Activated naive CD4-positive, alpha-beta T cell (primary cell): ENCODE measurements around the gene PDE4D.

Source experiments
- DNase-seq, 4 experiments: peaks; one replicate each; lab custom pipeline; 2025; lab: John Stamatoyannopoulos, UW

Gene PDE4D

DNA sequence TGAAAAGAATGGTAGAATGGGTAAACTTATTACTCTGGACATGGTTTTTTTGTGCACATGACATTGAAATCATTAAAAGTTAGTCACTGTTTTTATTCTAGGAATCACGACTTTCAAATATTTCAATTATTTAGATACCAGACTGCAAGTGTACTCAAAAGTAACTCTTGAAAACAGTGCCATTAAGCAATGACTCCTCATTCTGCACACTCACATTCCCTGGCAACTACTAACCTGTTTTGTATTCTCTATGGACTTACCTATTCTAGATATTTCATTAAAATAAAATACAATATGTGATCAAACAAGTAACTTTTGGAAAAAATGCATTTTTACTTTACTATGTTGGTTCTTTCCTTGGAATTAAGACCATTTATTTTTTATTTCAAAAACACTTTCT is 607.0 kb downstream of the PDE4D start:
- DNase-seq: no peak

DNA sequence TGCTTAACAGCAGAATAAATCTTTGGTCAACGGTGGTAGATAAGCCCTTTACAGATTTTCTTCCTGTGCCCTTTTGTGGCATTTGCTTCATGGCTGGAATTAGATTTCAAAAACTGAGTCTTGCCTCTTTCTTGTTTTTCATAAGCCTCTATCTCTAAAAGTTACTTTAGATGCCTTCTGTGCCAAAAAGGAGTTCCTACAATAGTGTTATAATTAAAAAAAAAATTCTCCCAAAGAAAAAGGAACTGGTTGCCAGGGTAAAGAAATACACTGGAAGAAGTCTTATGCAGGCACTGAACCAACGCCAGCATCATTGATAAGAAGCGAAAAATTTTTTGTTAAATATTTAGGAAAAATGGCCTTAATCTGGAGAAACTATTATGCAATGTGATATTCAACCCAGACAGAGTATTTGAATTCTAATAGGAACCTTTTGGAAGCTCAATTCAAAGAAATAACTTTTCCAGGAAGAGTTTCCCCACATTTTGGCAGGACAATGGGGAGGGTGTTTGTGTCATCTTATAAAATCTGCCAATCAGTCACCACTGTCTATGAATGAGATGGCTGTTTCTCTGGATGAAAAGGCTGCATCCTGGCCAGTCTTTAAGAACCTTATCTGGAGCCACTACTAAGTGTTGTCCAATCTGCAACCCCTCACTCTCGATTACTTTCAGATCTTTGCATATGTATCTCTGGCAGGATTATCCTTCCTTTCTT is 608.1 kb downstream of the PDE4D start:
- DNase-seq: no peak

GRCh38 chr5:59282726-59283125 is 610.8 kb downstream of the PDE4D start:
- DNase-seq: no peak

GRCh38 chr5:59279979-59280378 is 613.5 kb downstream of the PDE4D start:
- no peak for DNase-seq

DNA sequence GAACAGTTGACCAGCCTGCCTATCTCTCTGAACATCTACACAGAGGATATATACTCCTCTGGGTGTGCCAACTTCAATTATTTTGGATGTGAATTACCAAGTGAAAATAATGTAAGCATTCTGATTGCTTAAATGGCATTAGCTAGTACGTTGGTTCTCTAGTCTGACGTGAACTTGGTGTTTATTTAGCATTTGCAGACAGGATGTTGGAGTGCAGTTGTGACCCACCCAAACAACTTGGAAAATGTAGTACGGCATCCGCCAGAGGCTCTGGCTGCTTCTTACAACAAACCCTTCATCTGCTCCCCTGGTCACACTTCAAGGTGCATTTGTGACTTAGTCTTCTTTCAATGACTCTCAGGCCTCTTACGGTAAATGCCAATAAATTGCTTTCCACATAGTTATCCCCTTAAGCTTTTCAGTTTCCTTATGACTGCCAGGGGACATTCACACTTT is 616.6 kb downstream of the PDE4D start:
- no peak for DNase-seq

DNA sequence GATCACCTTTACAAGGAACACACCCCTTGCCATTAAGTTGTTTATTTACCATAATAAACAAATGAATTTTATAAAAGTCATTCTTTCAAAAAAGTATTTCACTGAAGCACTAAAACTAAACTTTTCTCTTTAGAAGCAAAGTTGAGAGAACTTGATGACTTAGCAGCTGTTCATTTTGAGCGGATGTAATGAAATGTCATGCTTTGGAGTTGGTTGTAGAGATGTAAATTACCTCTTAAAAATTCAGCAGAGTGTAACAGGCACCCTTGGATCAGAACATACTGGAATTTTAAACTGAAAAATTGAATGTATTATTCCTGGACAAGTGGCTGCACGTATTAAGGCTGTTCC is 617.2 kb downstream of the PDE4D start:
- DNase-seq: no peak

DNA sequence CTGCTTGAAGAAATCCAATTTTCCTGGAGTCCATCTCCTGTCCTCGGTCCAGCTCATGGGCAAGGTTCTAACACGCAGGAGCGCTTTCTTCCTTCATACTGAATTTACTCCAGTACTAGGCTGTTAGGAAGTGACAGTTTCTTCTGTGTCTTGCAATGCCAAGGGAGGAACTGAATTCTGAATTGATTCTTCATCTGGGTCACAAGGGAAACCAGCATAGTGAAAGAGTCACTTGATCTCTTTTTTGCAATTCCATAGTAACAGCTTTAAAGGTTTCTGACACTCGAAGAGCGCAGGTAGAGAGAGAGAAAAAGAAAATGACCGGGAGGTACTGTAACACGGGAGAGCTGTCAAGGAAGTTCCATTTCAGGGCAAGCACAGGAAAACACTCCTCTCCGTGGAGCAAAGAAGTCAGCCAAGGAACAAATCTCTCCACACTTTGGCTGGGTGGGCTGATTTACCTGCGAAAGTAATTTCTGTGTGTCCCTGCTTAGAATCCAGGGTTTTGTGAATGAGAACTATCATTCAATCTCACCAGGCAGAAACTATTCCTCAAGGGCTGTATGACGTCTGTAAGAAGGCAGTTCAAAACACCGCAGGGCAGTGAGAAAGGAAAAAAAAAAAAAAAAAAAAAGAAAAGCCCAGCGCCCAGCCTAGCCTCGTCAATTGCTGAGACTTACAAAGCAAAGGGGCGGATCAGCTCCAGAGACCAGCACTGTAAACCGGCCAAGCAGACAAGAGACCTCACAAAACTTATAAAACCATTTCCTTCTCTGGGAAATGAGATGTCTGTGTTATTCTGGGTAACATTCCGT is 617.8 kb downstream of the PDE4D start:
- DNase-seq: no peak

DNA sequence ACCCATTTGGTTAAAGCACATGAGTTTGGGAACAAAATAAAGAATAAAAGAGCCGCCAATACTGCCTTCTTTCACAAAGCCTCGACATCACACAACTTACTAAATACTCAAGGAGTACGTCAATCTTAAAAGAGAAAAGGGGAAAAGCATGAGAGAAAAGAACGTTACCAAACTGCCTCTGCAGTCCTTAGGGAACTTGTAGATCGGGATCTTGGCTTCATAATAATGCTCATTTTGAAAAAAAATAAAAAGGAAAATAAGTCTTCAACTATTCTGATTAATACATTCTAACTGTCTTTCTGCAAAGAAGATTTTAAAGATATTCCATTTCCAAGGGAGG is 618.4 kb downstream of the PDE4D start:
- no peak for DNase-seq

- DNase-seq: no peak
Measured at GRCh38 chr5:59274106-59274636, 619.4 kb downstream of the PDE4D start.

GRCh38 chr5:59272809-59273427 is 620.6 kb downstream of the PDE4D start:
- DNase-seq: no peak

DNA sequence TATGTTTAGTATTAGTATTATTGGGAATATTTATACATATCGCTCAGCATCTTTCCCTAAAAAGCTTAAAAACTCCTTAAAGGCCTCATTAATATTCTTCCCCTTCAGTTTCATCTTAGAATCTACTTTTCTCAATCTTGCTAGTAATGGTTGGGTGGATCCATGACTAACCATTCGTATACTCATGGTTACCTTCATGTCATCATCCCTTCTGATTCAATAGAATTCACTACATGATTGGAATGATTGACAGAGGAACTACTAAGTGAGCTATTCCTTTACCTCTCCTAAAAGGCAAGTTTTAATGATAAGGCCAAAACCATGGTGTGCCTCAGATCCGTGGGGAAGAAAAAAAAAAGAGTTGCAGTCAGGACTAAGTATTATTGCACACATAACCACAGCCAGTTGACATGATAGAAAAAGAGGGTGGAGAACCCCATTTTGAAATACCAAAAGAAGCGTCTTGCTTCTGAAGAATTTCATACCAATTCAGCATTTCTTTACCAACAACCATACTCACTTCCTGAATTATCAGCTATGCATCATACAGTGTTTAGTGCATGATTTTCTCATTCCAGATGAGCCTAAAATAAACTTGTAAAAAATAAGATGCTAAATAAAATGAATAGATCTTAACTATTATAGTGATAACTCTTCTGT is 624.6 kb downstream of the PDE4D start:
- DNase-seq: no peak

GRCh38 chr5:59267033-59267432 is 626.5 kb downstream of the PDE4D start:
- no peak for DNase-seq

- no peak for DNase-seq
Measured at GRCh38 chr5:59266410-59266809, 627.1 kb downstream of the PDE4D start.

DNA sequence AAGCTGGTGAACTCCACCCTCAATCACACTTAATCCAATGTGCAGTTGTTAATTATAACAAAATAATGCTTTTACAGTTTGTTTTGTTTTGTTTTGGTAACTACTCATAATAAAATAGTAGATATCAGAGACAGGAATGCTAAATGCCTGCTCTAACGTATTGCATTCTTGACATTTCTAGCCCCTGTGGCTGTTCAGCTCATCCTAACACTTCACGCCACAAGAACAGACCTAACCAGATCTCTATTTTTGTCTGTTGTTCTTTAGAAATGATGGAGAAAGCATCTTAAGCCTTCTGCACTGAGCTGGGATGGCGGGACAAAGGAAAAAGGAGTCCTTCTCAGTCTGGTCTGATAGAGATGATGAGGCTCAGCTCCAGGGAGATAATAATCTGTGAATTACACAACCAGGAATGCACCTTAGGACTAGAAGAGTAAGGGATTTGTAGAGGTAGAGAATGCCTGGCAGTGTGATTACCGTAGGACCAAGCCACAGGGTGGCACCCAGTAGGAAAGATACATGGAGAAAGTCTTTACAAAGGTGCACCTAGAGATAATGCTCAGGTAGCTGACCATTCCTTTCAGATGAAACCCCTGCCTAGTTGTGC is 628.8 kb downstream of the PDE4D start:
- no peak for DNase-seq

- DNase-seq: no peak
Measured at GRCh38 chr5:59264013-59264412, 629.5 kb downstream of the PDE4D start.

- DNase-seq: no peak
Measured at GRCh38 chr5:59261969-59262368, 631.6 kb downstream of the PDE4D start.

DNA sequence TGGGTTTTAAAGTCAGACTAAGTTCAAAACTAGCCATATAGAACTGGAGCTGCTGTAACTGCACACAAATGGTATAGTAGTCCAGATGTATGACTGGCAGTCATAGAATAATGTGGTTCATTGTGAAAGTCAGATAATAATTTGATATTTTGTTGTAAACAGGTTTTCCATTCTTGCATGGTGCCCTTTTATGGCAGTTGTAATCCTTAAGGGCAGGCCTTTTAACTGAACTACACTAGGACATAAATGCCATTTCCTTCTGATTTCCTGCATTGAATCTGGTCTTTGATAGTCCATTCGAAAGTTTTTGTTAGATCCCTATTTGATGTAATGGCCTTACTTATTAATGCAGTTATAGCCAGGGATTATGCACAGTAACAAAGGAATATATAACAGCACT is 632.6 kb downstream of the PDE4D start:
- DNase-seq: no peak

GRCh38 chr5:59260200-59260599 is 633.3 kb downstream of the PDE4D start:
- no peak for DNase-seq

- no peak for DNase-seq
Measured at GRCh38 chr5:59259237-59259636, 634.3 kb downstream of the PDE4D start.

- DNase-seq: no peak
Measured at GRCh38 chr5:59257488-59258400, 635.8 kb downstream of the PDE4D start.

DNA sequence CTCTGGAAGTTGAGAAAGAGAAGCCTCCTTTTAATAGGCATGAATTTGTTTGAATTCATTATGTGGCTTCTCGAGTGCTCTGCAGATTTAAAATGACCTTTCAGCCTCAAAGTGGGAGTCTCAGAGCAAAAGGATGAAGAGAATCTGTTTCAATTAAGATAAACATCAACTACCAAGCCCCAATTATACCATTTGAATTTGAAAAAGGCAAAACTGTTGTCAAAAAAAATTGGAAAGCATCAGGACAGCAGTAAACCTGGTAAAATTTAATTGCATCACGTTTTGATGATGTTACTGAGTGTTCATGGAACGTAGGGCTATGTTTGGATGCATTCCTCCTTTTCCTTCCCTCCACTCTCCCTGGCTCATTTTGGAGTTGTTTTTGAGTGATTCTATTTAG is 637.2 kb downstream of the PDE4D start:
- DNase-seq: no peak
